ENCODE measurements around the gene KYAT1.
A peak's percentile ranks its signal among the peaks of the same experiment; 100 is the strongest.

- TF ChIP-seq CTCF (IDR thresholded peaks at IDR 0.05): peak; percentile 93 to 98 (median 97)
- no peak for TF ChIP-seq POLR2A (IDR thresholded peaks at IDR 0.05)
- no peak for TF ChIP-seq POLR2AphosphoS5 (IDR thresholded peaks at IDR 0.05)
These were observed 18.1 kb downstream of the KYAT1 start for GRCh38 chr9:128863647-128864046.
